Muscle layer of colon (tissue), 2 donors: ENCODE measurements around the gene ARFRP1.
A peak's percentile ranks its signal among the peaks of the same experiment; 100 is the strongest.

Experiments used
- H3K27ac ChIP-seq: one replicate; pipeline ENCODE4 v1.7.0; 2013; ENCODE audit warnings: low read depth, mild to moderate bottlenecking, low read length, moderate library complexity
- H3K27me3 ChIP-seq, 2 donors: one replicate each; pipeline ENCODE4 v1.7.0; 2013; ENCODE audit warnings: low read length in 2 of 2, mild to moderate bottlenecking in 2 of 2; ENCODE audit not compliant: insufficient read depth in 2 of 2, control insufficient read depth in 1 of 2
- H3K36me3 ChIP-seq: one replicate; pipeline ENCODE4 v1.7.0; 2013; ENCODE audit warnings: mild to moderate bottlenecking, low read length; ENCODE audit not compliant: insufficient read depth
- H3K4me1 ChIP-seq: one replicate; pipeline ENCODE4 v1.7.0; 2013; ENCODE audit warnings: mild to moderate bottlenecking, low read length; ENCODE audit not compliant: insufficient read depth
- H3K4me3 ChIP-seq, 2 donors: one replicate each; pipeline ENCODE4 v1.7.0; 2013; ENCODE audit warnings: low read length in 2 of 2, low read depth in 1 of 2, mild to moderate bottlenecking in 1 of 2, moderate library complexity in 1 of 2
- H3K9ac ChIP-seq: one replicate; pipeline ENCODE4 v1.7.0; 2013; ENCODE audit warnings: low read length
- H3K9me3 ChIP-seq: one replicate; pipeline ENCODE4 v1.7.0; 2013; ENCODE audit warnings: mild to moderate bottlenecking, low read length
- donor health status: abdominal sarcoma.
- donor health status: Adenocarcinoma of cecum.

The ARFRP1 gene

GRCh38 chr20:63748070-63748933 is 40.5 kb upstream of the ARFRP1 start:
- Histone ChIP-seq H3K4me1 (no peaks in the 10 kb centered on the region), H3K9ac (no peak overlapping the region), H3K9me3 (no peaks in the 10 kb centered on the region), H3K27ac (no peak overlapping the region), H3K36me3 (no peaks in the 10 kb centered on the region), H3K4me3 (no peak overlapping the region), H3K27me3 (no peaks in the 10 kb centered on the region)

GRCh38 chr20:63747622-63748069 is 39.9 kb upstream of the ARFRP1 start:
- Histone ChIP-seq H3K36me3 (no peaks in the 10 kb centered on the region), H3K9ac (no peak overlapping the region), H3K27ac (no peak overlapping the region), H3K4me3 (no peak overlapping the region), H3K27me3 (no peaks in the 10 kb centered on the region), H3K9me3 (no peaks in the 10 kb centered on the region), H3K4me1 (no peaks in the 10 kb centered on the region)

- Histone ChIP-seq H3K9me3 (no peaks in the 10 kb centered on the region), H3K4me1 (peaks cover under 1% of the 10 kb centered on the region), H3K4me3 (no peak overlapping the region), H3K36me3 (no peaks in the 10 kb centered on the region), H3K27me3 (no peaks in the 10 kb centered on the region), H3K9ac (no peak overlapping the region), H3K27ac (no peak overlapping the region)
These were observed 39.1 kb upstream of the ARFRP1 start for GRCh38 chr20:63746751-63747315.

- Histone ChIP-seq H3K9ac (no peak overlapping the region), H3K9me3 (no peaks in the 10 kb centered on the region), H3K36me3 (no peaks in the 10 kb centered on the region), H3K27me3 (no peaks in the 10 kb centered on the region), H3K4me1 (peaks cover 7% of the 10 kb centered on the region), H3K4me3 (no peak overlapping the region), H3K27ac (no peak overlapping the region)
These were observed 38.4 kb upstream of the ARFRP1 start for GRCh38 chr20:63745961-63746731.

GRCh38 chr20:63745424-63745805 is 37.6 kb upstream of the ARFRP1 start:
- Histone ChIP-seq H3K27me3 (no peaks in the 10 kb centered on the region), H3K4me1 (peaks cover 11% of the 10 kb centered on the region), H3K9me3 (no peaks in the 10 kb centered on the region), H3K27ac (no peak overlapping the region), H3K4me3 (no peak overlapping the region), H3K9ac (no peak overlapping the region), H3K36me3 (no peaks in the 10 kb centered on the region)

GRCh38 chr20:63744574-63745423 is 37.0 kb upstream of the ARFRP1 start:
- peaks cover 11% of the 10 kb centered on the region for H3K4me1 ChIP-seq
- H3K27me3 ChIP-seq = no peaks in the 10 kb centered on the region
- no peak overlapping the region for H3K27ac ChIP-seq
- no peak overlapping the region for H3K9ac ChIP-seq
- H3K4me3 ChIP-seq = no peak overlapping the region
- no peaks in the 10 kb centered on the region for H3K9me3 ChIP-seq
- no peaks in the 10 kb centered on the region for H3K36me3 ChIP-seq

- Histone ChIP-seq H3K9me3 (no peaks in the 10 kb centered on the region), H3K36me3 (no peaks in the 10 kb centered on the region), H3K9ac (no peak overlapping the region), H3K27ac (no peak overlapping the region), H3K27me3 (no peaks in the 10 kb centered on the region), H3K4me1 (peaks cover 11% of the 10 kb centered on the region), H3K4me3 (no peak overlapping the region)
These were observed 36.4 kb upstream of the ARFRP1 start for GRCh38 chr20:63744158-63744557.

- no peaks in the 10 kb centered on the region for H3K27me3 ChIP-seq
- H3K9me3 ChIP-seq = no peaks in the 10 kb centered on the region
- H3K4me1 ChIP-seq = peaks cover 14% of the 10 kb centered on the region
- H3K9ac ChIP-seq = no peak overlapping the region
- H3K36me3 ChIP-seq = no peaks in the 10 kb centered on the region
- H3K4me3 ChIP-seq = no peak overlapping the region
- no peak overlapping the region for H3K27ac ChIP-seq
These were observed 35.6 kb upstream of the ARFRP1 start for GRCh38 chr20:63743210-63743970.

GRCh38 chr20:63742381-63743024 is 34.7 kb upstream of the ARFRP1 start:
- Histone ChIP-seq H3K27ac (no peak overlapping the region), H3K9ac (no peak overlapping the region), H3K27me3 (no peaks in the 10 kb centered on the region), H3K36me3 (no peaks in the 10 kb centered on the region), H3K4me1 (peaks cover 18% of the 10 kb centered on the region), H3K9me3 (no peaks in the 10 kb centered on the region), H3K4me3 (no peak overlapping the region)

- peak overlapping the region; percentile 65 to 80 for H3K4me3 ChIP-seq
These were observed 34.1 kb upstream of the ARFRP1 start for GRCh38 chr20:63741676-63742380.

More at GRCh38 chr20:63741676-63742380, 34.1 kb upstream of the ARFRP1 start:
- Histone ChIP-seq H3K36me3 (no peaks in the 10 kb centered on the region), H3K9me3 (no peaks in the 10 kb centered on the region), H3K27ac (peak overlapping the region; percentile 76), H3K9ac (no peak overlapping the region), H3K27me3 (no peaks in the 10 kb centered on the region), H3K4me1 (peaks cover 18% of the 10 kb centered on the region)
